ENCODE data around the gene ALDH1A3. TPM values are rescaled to one million over a fixed set of nuclear protein-coding genes. Genes with fewer than 3 reads are reported as not detected.
A peak's percentile ranks its signal among the peaks of the same experiment; 100 is the strongest.

Gene ALDH1A3
- total RNA-seq, 1 experiment from 2014 or later, result 25.9 TPM

- H3K36me3 ChIP-seq (replicated peaks; ENCODE audit: control insufficient read depth, insufficient read depth, low read length), result 0 out of 2 replicates have a peak, but pooled peaks cover 2% of the 10 kb centered on the region
- H3K27me3 ChIP-seq (ENCODE audit: control insufficient read depth, insufficient read depth, low read length), result peaks cover 38% of the 10 kb centered on the region
- peak overlapping the region; percentile 53 for H3K4me3 ChIP-seq (ENCODE audit: insufficient read depth, low read depth, low read length)
- peak; percentile 96 for DNase-seq
These were observed 38.5 kb downstream of the ALDH1A3 start for GRCh38 chr15:100918034-100918689.

GRCh38 chr15:100918690-100919480 is 39.3 kb downstream of the ALDH1A3 start, which contains the start of gene LRRK1:
LRRK1 (plus strand) TSS chr15:100919357; CDS start chr15:100924633, 5,276 bp downstream.
- Histone ChIP-seq H3K4me3 (ENCODE audit: insufficient read depth, low read depth, low read length) (peak within 1 kb of the TSS; percentile 53), H3K36me3 (replicated peaks; ENCODE audit: control insufficient read depth, insufficient read depth, low read length) (0 out of 2 replicates have a peak, but pooled peaks cover 2% of the 10 kb centered on the region), H3K27me3 (ENCODE audit: control insufficient read depth, insufficient read depth, low read length) (peaks cover 38% of the 10 kb centered on the region)
- peak; percentile 88 for DNase-seq

GRCh38 chr15:100919481-100920405 is 40.1 kb downstream of the ALDH1A3 start:
- Histone ChIP-seq H3K36me3 (replicated peaks; ENCODE audit: control insufficient read depth, insufficient read depth, low read length) (no peaks in the 10 kb centered on the region), H3K27me3 (ENCODE audit: control insufficient read depth, insufficient read depth, low read length) (peaks cover 38% of the 10 kb centered on the region), H3K4me3 (ENCODE audit: insufficient read depth, low read depth, low read length) (peak overlapping the region; percentile 53)
- peak; percentile 80 for DNase-seq

- Histone ChIP-seq H3K27me3 (ENCODE audit: control insufficient read depth, insufficient read depth, low read length) (peaks cover 38% of the 10 kb centered on the region), H3K36me3 (replicated peaks; ENCODE audit: control insufficient read depth, insufficient read depth, low read length) (no peaks in the 10 kb centered on the region), H3K4me3 (ENCODE audit: insufficient read depth, low read depth, low read length) (no peak overlapping the region)
- DNase-seq, result no peak
These were observed 41.0 kb downstream of the ALDH1A3 start for GRCh38 chr15:100920516-100921135.

GRCh38 chr15:100922192-100923040 is 42.8 kb downstream of the ALDH1A3 start:
- Histone ChIP-seq H3K4me3 (ENCODE audit: insufficient read depth, low read depth, low read length) (no peak overlapping the region), H3K36me3 (replicated peaks; ENCODE audit: control insufficient read depth, insufficient read depth, low read length) (no peaks in the 10 kb centered on the region), H3K27me3 (ENCODE audit: control insufficient read depth, insufficient read depth, low read length) (peaks cover 38% of the 10 kb centered on the region)
- DNase-seq, result no peak

GRCh38 chr15:100923076-100923475 is 43.4 kb downstream of the ALDH1A3 start:
- Histone ChIP-seq H3K4me3 (ENCODE audit: insufficient read depth, low read depth, low read length) (no peak overlapping the region), H3K27me3 (ENCODE audit: control insufficient read depth, insufficient read depth, low read length) (peaks cover 36% of the 10 kb centered on the region), H3K36me3 (replicated peaks; ENCODE audit: control insufficient read depth, insufficient read depth, low read length) (no peaks in the 10 kb centered on the region)
- no peak for DNase-seq

GRCh38 chr15:100923902-100924301 is 44.3 kb downstream of the ALDH1A3 start:
- DNase-seq, result no peak
- Histone ChIP-seq H3K27me3 (ENCODE audit: control insufficient read depth, insufficient read depth, low read length) (peaks cover 28% of the 10 kb centered on the region), H3K36me3 (replicated peaks; ENCODE audit: control insufficient read depth, insufficient read depth, low read length) (no peaks in the 10 kb centered on the region), H3K4me3 (ENCODE audit: insufficient read depth, low read depth, low read length) (no peak overlapping the region)

GRCh38 chr15:100924436-100924835 is 44.8 kb downstream of the ALDH1A3 start:
- DNase-seq, result no peak
- no peak overlapping the region for H3K4me3 ChIP-seq (ENCODE audit: insufficient read depth, low read depth, low read length)
- peaks cover 25% of the 10 kb centered on the region for H3K27me3 ChIP-seq (ENCODE audit: control insufficient read depth, insufficient read depth, low read length)
- no peaks in the 10 kb centered on the region for H3K36me3 ChIP-seq (replicated peaks; ENCODE audit: control insufficient read depth, insufficient read depth, low read length)

GRCh38 chr15:100925480-100925879 is 45.8 kb downstream of the ALDH1A3 start:
- H3K4me3 ChIP-seq (ENCODE audit: insufficient read depth, low read depth, low read length), result no peak overlapping the region
- H3K27me3 ChIP-seq (ENCODE audit: control insufficient read depth, insufficient read depth, low read length), result peaks cover 14% of the 10 kb centered on the region
- no peak for DNase-seq
- H3K36me3 ChIP-seq (replicated peaks; ENCODE audit: control insufficient read depth, insufficient read depth, low read length), result no peaks in the 10 kb centered on the region

- no peaks in the 10 kb centered on the region for H3K36me3 ChIP-seq (replicated peaks; ENCODE audit: control insufficient read depth, insufficient read depth, low read length)
- DNase-seq, result peak; percentile 83
- H3K27me3 ChIP-seq (ENCODE audit: control insufficient read depth, insufficient read depth, low read length), result peaks cover 7% of the 10 kb centered on the region
- no peak overlapping the region for H3K4me3 ChIP-seq (ENCODE audit: insufficient read depth, low read depth, low read length)
These were observed 46.6 kb downstream of the ALDH1A3 start for GRCh38 chr15:100926258-100926657.

- Histone ChIP-seq H3K4me3 (ENCODE audit: insufficient read depth, low read depth, low read length) (no peak overlapping the region), H3K36me3 (replicated peaks; ENCODE audit: control insufficient read depth, insufficient read depth, low read length) (no peaks in the 10 kb centered on the region), H3K27me3 (ENCODE audit: control insufficient read depth, insufficient read depth, low read length) (no peaks in the 10 kb centered on the region)
- DNase-seq, result no peak
These were observed 47.5 kb downstream of the ALDH1A3 start for GRCh38 chr15:100926971-100927756.

GRCh38 chr15:100928632-100929280 is 49.1 kb downstream of the ALDH1A3 start:
- no peak for DNase-seq
- Histone ChIP-seq H3K4me3 (ENCODE audit: insufficient read depth, low read depth, low read length) (no peak overlapping the region), H3K36me3 (replicated peaks; ENCODE audit: control insufficient read depth, insufficient read depth, low read length) (no peaks in the 10 kb centered on the region), H3K27me3 (ENCODE audit: control insufficient read depth, insufficient read depth, low read length) (no peaks in the 10 kb centered on the region)

Data from H7 (cell line).